ACC112 (cell line): ENCODE data around the gene BAG5.

Experiments used
- H2AFZ ChIP-seq: fragments of 200-600 bp; sonication (generic); one replicate; pipeline ENCODE4 v1.6.0; 2017; ENCODE audit warnings: antibody characterized with exemption, low read length; ENCODE audit not compliant: unreplicated experiment
- H3K27ac ChIP-seq: fragments of 200-600 bp; sonication (generic); 2 replicates; pipeline ENCODE4 v1.5.1; 2014; ENCODE audit warnings: low read depth, mild to moderate bottlenecking, antibody characterized with exemption, low read length, moderate library complexity
- H3K27me3 ChIP-seq: fragments of 200-600 bp; sonication (generic); 2 replicates; pipeline ENCODE4 v1.6.1; 2014; ENCODE audit warnings: mild to moderate bottlenecking, antibody characterized with exemption, low read length, moderate library complexity, mixed read lengths; ENCODE audit not compliant: insufficient read depth
- H3K36me3 ChIP-seq: fragments of 200-600 bp; sonication (generic); 2 replicates; pipeline ENCODE4 v1.6.1; 2016; ENCODE audit warnings: mild to moderate bottlenecking, antibody characterized with exemption, low read length, moderate library complexity, mixed read lengths; ENCODE audit not compliant: insufficient read depth
- H3K4me1 ChIP-seq: fragments of 200-600 bp; sonication (generic); one replicate; pipeline ENCODE4 v1.6.1; 2016; ENCODE audit warnings: low read length, mixed read lengths; ENCODE audit not compliant: insufficient read depth, unreplicated experiment, control insufficient read depth
- H3K4me3 ChIP-seq: fragments of 200-600 bp; sonication (generic); 2 replicates; pipeline ENCODE4 v1.5.1; 2014; ENCODE audit warnings: mild to moderate bottlenecking, low read depth, low read length
- H3K79me2 ChIP-seq: fragments of 200-600 bp; sonication (generic); one replicate; pipeline ENCODE4 v1.6.0; 2016; ENCODE audit warnings: low read length; ENCODE audit not compliant: control insufficient read depth, unreplicated experiment, insufficient read depth

Gene BAG5

GRCh38 chr14:103552011-103552845 is 10.2 kb downstream of the BAG5 start:
- Histone ChIP-seq H3K4me1 (peaks cover 28% of the 10 kb centered on the region), H3K4me3 (peak overlapping the region; percentile 45), H2AFZ (no peak overlapping the region), H3K79me2 (peaks cover 14% of the 10 kb centered on the region), H3K27me3 (no peaks in the 10 kb centered on the region), H3K27ac (peak overlapping the region; percentile 40), H3K36me3 (no peaks in the 10 kb centered on the region)

- H3K79me2 ChIP-seq: peaks cover 8% of the 10 kb centered on the region
- no peaks in the 10 kb centered on the region for H3K36me3 ChIP-seq
- no peak overlapping the region for H2AFZ ChIP-seq
- H3K4me3 ChIP-seq: 0 out of 2 replicates have a peak overlapping the region, but pooled peaks have one; percentile 4
- peaks cover 26% of the 10 kb centered on the region for H3K4me1 ChIP-seq
- no peaks in the 10 kb centered on the region for H3K27me3 ChIP-seq
- peak overlapping the region; percentile 40 for H3K27ac ChIP-seq
Observed at GRCh38 chr14:103551338-103551762, 11.1 kb downstream of the BAG5 start.

- H3K4me1 ChIP-seq: peaks cover 26% of the 10 kb centered on the region
- no peak overlapping the region for H2AFZ ChIP-seq
Observed at GRCh38 chr14:103550451-103551337, 11.8 kb downstream of the BAG5 start.

GRCh38 chr14:103549361-103550311 is 12.8 kb downstream of the BAG5 start:
- Histone ChIP-seq H3K36me3 (no peaks in the 10 kb centered on the region), H3K27ac (no peak overlapping the region), H3K4me3 (no peak overlapping the region), H2AFZ (no peak overlapping the region), H3K4me1 (peaks cover 26% of the 10 kb centered on the region), H3K27me3 (no peaks in the 10 kb centered on the region), H3K79me2 (peaks cover 4% of the 10 kb centered on the region)

More at GRCh38 chr14:103550451-103551337, 11.8 kb downstream of the BAG5 start:
- H3K27ac ChIP-seq: peak overlapping the region; percentile 40
- H3K79me2 ChIP-seq: peaks cover 4% of the 10 kb centered on the region
- H3K27me3 ChIP-seq: no peaks in the 10 kb centered on the region
- no peak overlapping the region for H3K4me3 ChIP-seq
- no peaks in the 10 kb centered on the region for H3K36me3 ChIP-seq

- Histone ChIP-seq H3K27ac (no peak overlapping the region), H2AFZ (no peak overlapping the region), H3K36me3 (no peaks in the 10 kb centered on the region), H3K4me1 (peaks cover 26% of the 10 kb centered on the region), H3K79me2 (peaks cover 4% of the 10 kb centered on the region), H3K27me3 (no peaks in the 10 kb centered on the region), H3K4me3 (no peak overlapping the region)
Observed at GRCh38 chr14:103548463-103549351, 13.8 kb downstream of the BAG5 start.

GRCh38 chr14:103547941-103548462 is 14.5 kb downstream of the BAG5 start:
- Histone ChIP-seq H3K4me3 (no peak overlapping the region), H3K36me3 (no peaks in the 10 kb centered on the region), H2AFZ (no peak overlapping the region), H3K4me1 (peaks cover 28% of the 10 kb centered on the region), H3K27me3 (no peaks in the 10 kb centered on the region), H3K27ac (no peak overlapping the region), H3K79me2 (peaks cover 4% of the 10 kb centered on the region)

GRCh38 chr14:103547455-103547940 is 15.0 kb downstream of the BAG5 start:
- no peaks in the 10 kb centered on the region for H3K27me3 ChIP-seq
- H3K4me3 ChIP-seq: no peak overlapping the region
- peaks cover 4% of the 10 kb centered on the region for H3K79me2 ChIP-seq
- no peaks in the 10 kb centered on the region for H3K36me3 ChIP-seq
- no peak overlapping the region for H2AFZ ChIP-seq
- H3K4me1 ChIP-seq: peaks cover 29% of the 10 kb centered on the region
- H3K27ac ChIP-seq: no peak overlapping the region

GRCh38 chr14:103546652-103547454 is 15.6 kb downstream of the BAG5 start:
- H2AFZ ChIP-seq: no peak overlapping the region
- peaks cover 4% of the 10 kb centered on the region for H3K79me2 ChIP-seq
- H3K4me1 ChIP-seq: peaks cover 29% of the 10 kb centered on the region
- H3K4me3 ChIP-seq: no peak overlapping the region
- H3K36me3 ChIP-seq: no peaks in the 10 kb centered on the region
- no peak overlapping the region for H3K27ac ChIP-seq
- H3K27me3 ChIP-seq: no peaks in the 10 kb centered on the region
